Dedifferentiated amniotic fluid mesenchymal stem cell (primary cell): ENCODE data around the gene RIN2.

Source experiments
- DNase-seq: peaks from one replicate; pipeline ENCODE4 v3.0.0-alpha.2; 2016; ENCODE audit errors: extremely low spot score

The RIN2 gene

DNA sequence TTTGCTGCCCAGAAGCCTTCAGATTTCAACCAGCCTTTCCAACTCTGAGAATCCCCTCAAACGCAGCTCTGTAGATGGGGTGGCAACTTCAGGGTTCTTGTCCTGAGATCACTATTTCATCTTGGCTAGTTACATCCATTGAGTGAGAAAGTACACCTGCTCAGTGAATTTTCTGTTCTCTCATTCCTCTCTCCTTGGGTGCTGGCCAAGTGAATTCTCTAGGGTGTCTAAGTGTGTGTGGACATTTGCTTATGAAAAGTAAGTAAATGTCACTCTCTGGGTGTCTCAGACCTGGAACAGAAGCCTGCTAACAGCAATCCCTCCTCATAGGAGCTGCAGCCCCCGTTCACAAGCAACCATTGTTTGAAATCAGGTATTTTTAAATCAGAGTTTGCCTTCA is 3.8 kb downstream of the RIN2 start:
- DNase-seq: no peak

DNA sequence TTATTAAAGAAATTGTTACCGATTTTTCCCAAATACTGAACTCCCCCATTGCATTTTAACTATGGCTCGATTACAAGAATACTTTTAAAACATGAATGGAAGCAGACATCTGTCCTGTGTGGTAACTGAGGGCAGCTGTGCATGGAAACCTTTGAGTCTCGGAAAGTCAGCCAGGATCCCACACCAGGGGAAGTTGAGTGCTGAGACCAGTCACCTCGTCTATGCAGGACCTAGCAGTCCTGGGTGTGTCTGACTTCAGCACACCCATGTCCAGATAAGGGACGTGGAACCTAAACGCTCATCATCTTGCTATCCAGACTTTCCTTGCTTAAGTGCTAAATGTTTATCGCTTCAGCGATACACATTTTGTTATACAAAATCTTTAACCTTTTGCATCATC is 6.1 kb downstream of the RIN2 start:
- no peak for DNase-seq

DNA sequence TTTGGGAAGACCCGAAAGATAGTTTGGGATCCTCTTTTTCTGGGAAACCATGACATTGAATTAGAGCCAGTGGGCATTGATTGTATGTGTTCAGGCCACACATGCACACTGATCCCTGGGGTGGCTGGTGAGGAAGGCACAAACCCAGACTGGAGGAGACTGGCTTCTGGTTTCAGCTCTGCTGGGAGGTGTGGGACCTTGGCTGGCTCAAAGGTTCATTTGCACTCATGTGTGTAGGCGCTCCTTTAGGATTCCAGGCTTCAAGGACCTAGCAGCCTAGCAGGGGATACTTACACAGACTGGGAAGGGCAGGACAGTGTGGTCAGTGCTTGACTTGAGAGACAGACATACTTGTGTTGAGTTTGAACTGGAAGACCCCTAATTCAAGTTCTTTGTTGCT is 7.2 kb downstream of the RIN2 start:
- no peak for DNase-seq

DNA sequence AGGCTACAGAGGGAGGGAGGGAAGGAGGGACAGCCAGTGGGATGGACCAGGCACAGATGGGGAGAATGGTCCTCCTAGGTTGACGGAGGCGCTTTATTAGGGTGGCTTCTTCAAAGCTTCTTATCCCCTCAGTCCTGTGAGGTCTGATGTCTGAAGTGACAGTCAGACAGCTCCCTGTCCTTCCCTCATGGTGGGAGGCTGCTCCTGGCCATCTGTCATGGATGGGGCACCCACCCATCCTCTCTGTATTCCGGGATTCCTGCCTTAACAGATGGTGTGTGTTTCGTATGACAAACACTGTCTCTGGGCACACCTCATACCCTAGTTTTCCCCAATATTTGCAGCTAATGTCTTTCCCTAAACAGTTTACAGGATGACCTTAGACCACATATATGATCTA is 7.9 kb downstream of the RIN2 start:
- no peak for DNase-seq

DNA sequence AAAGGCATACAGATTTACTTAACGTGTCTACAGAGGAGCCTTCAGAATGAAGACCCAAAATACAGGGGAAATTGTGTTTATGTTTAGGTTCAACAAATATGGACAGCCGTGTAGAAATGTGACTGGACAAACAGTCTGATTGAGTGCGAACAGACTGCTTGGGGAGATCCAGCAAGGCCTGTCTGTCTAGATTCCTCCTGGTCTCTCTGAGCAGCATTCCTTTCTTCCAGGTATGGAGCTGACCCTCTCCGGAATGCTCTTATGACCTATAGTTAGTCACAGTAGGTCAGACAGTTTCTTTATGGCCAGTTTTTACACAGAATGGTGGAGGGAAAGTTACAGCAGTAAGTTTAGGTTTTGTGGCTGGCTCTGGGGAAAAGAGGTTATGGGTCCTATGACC is 9.0 kb downstream of the RIN2 start:
- DNase-seq: no peak

DNA sequence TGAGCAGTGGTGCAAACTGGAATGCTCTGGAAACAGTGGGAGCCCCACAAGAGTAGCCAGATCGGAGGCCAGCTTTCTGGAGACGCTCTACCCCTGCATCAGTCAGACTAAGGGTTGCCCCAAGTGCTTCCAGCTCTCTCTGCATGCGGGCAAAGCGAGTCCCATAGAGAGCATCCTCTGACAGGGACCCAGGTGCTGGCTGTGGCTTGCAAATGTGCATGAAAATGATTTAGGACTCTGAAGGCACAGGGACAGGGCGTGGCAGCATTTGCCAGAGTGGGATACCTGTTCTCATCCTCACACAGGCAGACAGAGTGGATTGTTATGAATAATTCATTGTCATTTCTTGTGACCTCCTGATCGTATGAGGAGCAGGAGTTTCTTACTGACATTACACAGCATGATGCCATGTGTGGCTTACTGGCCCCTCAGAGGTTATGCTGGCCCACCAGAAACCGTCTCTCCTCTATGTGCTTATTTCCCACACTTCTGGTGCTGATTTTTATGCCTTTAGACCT is 10.3 kb downstream of the RIN2 start:
- DNase-seq: no peak

DNA sequence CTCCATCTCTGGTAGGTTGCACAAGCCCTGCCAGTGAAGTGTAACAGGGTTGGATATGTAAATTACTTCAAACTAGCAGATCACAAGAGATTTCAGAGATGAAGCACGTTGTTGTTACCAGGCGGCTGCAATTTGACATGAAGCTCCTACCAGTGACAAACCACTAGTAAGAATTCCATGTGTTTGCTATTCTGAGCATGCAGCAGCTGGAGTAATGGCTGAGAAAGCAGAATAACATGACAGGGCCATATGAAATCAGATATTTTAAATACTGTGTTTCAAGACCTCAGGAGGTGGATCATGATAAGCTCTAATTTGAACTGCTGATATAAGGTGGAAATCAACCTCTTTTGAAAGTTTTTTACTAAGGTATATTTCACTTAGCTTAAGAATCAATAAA is 11.4 kb downstream of the RIN2 start:
- DNase-seq: no peak

DNA sequence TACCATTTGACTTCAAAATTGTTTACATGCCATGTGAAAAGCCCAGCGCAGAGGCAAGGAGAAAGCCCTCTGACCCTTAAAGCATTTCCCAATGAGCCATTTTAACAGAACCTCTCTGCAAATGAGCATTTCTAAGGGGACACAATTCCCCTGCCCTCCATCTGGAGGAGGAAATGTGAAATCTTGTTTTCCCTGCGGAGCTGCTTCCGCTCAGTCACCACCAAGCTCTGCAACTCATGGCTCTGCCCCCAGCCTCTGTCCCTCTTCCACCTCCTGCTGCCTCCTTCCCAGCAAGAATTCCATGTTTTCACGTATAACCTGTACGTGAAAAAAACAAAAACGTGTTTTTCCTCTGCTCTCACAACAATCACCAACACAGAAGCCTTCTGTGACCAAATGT is 12.3 kb downstream of the RIN2 start:
- no peak for DNase-seq

DNA sequence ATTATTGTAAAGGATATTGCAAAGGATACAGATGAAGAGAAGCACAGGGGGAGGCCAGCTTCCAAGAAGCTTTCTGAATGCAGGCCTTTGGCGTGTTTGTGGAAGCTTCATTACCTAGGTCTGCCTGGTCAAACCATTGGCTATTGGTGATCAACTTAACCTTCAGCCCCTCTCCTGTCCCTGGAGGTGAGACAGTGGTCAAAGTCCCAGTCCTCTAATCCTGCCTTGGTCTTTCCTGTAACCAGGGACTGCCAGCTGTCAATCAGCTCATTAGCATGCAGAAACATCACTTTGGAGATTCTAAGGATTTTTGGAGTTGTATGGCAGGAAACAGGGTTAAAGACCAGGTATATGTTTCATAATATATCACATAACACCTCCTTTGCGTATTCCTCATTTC is 13.0 kb downstream of the RIN2 start:
- DNase-seq: no peak

DNA sequence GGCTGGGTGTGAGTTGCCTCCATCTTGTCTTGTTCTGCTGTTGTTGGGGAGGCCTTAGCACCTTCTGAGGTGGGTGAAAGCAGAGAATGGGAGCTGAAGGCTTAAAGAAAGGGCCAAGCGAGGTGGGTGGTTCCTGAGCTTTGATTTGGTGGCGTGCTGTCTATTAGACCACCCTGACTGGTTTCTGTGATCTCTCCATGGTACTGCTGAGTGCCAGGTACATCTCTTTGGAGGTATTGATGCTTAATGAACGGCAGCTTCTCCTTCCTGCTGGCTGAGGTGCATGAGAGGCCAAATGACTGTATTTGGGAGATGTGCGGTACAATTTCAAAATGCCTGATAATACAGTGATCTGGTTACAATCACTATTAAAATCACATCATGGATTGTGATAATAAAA is 15.4 kb downstream of the RIN2 start:
- DNase-seq: no peak

DNA sequence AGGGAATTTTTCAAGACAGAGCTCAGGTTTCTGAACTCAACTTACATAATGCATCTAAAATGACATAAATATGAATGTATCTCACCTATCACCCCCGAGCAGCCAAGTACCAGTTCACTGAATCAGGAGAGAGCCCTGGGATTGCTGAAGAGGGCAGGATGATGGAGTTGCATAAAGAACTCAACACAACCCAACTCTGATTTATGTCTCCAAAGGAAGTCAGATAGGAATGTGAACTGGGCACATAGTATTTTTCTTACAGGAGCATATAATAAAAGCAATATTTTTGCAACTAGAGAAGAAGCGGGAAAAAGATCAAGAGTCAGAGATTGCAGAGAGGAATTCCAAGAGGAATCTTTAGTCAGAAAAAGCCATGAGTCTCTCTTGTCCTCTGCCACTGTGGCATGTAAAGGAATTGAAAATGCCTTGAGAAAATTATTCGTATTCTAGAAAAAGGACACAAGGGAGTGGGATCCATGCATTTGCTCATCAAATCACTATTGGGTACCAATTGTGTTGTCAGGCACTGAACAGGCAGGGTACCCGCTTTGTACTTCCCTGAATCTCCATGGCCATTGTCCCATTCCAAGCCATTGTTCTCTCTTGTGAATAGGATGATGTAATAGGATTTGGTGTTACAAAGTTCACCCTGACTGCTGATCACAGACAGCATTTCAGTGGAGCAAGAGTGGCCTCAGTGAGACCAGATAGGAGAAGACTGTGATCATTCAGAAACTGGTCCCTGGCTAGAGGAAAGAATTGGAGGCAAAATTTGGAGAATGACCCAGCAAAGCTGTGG is 16.3 kb downstream of the RIN2 start:
- DNase-seq: no peak

DNA sequence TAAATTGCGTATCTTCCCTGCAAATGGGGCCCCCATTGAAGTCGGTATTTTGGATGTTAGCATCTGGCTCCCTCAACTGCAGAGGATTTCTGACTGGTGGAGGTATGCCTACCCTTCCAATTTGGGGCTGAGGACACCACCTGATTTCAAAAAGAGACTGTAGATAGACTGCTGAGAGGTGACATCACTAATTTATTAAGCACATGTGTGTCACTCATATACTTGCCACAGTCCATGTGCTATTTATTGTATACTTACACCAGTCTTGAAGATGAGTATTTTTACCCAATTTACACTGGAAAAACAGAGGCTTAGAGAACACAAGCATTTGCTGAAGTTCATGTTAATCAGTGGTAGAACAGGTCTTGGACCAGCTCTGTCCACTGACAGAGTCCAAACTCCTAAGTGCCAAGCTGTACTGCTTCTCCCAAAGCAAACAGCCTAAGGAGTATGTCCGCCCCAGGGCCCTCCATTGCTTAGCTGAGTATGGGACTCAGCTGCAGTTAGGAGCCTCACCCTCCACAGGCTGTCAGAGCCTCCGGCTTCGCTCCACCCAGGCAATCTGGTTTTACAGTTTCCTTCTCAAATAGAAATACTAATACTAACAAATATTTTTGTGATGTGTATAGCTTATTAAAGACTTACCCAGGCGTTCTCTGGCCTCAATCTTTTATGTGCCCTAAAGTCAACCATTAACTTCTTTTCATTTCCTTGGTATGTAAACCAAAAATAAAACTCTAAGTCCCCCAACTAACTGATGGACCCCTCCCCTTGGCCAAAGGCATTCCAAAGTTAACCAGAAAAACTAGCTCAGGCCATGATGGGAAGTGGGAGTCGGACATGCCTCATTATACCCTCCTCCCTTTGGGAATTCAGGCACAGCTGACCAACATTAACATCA is 17.5 kb downstream of the RIN2 start:
- DNase-seq: no peak

DNA sequence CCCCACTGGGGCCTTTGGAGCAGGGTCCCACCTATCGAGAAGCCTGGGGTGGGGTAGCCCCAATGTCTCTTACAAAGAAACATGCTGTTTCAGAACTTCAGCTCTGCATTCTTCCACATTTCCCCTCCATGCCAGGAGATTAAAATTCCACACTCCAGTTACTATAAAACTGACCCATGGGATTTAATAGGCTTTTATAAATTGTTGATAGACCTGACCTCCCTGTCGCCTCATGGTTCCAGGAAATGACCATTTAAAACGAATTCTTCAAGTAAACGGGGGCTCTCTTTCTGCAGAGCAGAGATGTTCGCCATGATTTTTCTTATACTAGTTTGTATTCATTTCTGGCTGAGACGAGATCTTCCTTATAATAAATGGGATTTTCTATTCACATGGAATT is 19.3 kb downstream of the RIN2 start:
- no peak for DNase-seq

DNA sequence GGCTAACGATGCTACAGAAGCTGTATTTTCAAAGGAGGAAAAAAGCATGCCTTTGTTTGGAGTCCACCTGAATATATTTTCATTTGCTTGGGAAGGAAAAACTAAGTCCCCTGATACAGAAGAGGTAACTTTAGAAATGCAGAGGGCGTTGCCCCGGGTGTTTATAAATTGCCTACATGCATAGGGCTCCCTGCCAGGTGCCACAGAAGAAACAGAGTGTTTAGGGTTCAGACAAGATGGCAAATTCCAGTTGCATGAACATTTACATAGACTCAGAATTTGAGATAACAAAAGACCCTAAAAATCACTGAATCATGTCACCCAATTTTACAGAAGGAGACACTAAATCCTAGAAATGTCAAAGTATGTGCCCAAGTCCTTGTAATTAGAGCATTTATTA is 19.9 kb downstream of the RIN2 start:
- DNase-seq: no peak

DNA sequence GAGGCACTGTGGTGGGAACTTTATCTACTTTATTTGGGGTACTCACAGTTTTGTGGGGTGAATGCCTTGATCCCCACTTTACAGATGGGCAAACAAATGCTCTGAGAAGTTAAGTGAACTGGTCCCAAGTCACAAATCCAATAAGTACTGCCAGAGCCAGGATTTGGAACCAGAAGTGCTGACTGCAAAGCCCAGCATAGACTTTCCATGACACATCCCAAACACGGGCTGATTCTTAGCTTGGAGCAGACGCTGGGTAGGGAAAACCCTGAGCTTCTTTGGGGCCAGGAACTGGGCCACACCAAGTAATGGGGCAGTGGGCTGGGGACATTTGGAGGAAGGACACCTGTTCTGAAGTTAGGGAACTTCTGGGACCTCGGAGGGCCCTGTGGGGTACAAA is 20.3 kb downstream of the RIN2 start:
- DNase-seq: no peak

DNA sequence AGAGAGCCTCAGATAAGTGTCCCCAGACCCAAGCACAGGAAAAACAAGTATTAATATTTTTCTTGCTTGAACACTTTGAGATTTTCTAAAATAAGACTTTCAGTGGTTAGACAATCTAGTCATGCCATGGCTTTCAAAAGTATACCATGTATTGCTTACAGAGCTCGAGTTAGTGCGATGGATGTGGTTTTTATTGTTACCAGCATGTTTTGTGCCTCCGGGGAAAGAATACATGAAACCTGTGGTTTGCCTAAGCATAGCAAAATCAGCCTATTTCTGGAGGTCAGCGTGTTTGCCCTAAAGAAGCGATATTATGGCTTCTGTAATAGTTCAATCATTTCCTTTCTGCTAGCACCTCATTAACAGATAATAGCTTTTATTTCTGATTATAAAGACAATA is 21.6 kb downstream of the RIN2 start:
- DNase-seq: no peak

DNA sequence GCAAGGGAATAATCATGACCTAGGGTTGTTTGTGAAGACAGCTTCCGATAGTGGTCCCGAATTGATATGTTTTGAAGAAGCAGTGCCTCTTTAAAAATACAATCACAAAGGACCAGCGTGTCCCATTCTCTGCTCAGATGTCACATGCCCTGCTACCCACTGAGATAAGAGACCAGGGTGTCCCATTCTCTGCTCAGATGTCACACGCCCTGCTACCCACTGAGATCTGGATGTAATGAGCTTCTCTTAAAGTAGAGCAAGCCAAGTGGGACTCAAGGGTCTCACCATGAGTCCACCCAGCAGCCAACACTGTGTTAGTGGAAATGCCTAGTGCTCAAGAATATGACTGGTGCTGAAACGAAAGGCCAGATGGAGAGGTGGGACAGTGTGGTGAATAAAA is 22.2 kb downstream of the RIN2 start:
- DNase-seq: no peak

DNA sequence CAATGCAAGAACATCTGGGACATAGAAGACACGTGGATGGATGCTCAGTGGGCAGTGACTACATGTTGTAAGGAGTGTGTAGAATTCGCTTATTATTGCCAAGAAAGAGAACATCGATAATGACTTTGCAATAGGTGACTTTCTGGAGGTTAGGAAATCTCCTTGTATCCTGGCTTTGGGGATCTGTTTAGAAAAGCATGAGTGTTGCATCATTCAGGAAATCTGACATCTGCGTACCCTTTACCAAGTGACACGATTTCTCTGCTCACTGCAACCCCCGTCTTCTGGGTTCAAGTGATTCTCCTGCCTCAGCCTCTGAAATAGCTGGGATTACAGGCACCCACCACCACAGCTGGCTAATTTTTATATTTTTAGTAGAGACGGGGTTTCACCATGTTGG is 23.2 kb downstream of the RIN2 start:
- no peak for DNase-seq

DNA sequence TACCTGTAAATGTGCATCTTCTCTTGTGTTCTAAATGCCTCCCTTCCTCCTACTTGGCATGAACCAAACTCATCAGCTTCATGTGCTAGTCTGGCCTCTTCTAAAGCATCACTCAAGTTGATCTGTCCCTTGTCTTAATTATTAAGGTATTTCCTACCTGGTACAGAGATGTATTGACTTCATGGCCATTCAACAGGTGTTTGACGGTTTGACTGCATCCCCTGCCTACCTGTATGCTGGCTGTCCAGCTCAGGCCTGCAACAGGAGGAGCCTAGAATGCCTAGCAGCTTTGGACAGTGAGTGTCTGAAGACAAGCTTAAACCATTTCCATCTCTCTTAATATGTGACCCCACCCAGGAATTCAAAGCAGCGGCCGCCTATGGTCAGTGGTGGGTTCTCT is 24.6 kb downstream of the RIN2 start:
- DNase-seq: no peak

DNA sequence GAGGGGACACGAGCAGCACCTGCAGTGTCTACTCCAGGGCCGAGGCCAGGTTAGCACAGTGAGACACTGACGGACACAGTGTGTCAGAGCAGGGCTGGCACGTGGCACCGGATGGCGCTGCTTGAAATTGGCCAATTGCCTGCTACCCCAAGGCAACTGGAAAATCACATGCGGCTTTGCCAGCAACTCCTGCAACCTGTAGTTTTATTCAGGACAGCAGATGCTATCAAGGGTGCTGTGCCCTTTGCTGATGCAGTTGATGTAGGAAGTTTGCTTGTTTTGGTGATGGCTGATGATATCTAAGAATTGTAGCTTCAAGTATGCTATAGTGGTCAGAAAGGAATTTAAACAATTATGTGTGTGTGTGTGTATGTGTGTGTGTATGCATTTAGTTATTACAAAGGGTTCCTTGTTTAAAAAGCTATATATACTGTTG is 25.9 kb downstream of the RIN2 start:
- peak; percentile 52 for DNase-seq

DNA sequence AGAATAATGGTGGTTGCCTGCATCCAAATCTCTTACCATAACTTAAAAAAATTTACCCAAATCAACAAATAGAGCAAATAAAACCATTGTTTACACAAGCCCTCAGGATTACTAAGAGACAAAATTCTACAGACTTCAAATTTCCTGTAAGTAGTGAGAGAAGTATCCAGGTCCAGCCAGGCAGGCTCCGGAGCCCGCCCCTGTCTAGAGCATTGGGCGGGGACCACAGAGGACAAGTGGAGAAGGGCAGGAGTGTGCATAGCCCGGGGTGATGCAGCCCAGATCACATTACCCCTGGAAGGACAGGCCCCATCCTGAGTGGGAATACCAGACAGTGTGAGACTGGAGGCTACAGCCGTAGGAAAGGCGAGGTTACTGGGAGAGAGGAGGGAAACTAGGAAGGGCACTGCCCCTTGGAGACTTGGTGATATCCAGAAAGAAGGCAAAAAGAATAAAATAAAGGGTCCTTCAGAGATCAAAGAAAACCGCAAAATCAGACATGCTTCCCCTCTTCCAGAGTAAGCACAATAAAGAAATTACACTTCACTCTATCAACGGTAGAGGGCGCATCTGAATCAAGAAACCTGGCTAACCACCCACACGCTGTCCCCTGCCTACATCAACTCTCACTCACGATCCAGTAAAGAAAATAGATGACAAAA is 26.6 kb downstream of the RIN2 start:
- DNase-seq: peak; percentile 94

DNA sequence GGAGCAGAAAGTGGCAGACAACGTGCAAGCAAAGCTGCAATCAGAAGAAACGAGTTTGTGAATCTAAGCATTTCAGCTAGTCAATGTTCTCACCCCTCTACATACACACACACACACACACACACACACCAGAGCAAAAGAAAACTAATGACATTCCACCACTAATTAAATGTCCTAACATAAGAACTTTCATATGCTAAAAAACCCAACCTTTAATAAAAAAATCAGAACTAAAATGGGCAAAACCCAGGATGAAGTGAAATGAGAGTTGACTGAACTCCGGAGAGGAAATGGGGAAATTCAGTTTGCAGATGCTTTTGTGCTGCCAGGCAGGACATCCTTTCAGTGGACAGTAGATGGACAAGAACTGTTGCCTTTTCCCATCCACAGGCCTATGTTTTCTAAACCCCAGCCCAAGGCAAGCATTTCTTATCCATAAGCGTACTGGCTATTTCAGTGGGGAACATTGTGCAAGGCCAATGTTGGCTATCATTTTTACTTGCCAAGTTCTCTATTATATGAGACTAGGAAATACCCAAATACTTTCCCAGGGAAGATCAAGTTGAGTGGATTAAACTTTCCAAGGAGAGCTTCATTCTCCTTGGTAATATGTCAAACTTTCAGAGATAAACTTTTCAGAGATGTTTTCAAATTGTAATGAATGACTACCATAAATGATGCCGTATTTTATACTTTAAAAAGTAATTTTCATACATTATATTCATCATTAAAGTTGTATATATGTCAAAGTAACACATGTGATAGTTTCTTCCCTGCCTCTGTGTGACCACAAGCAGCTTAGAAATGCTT is 27.3 kb downstream of the RIN2 start:
- DNase-seq: no peak
